PC-9 (cell line): Measurements from ENCODE around the gene SPARC. TPM values are rescaled to one million over a fixed set of nuclear protein-coding genes. Genes with fewer than 3 reads are reported as not detected.

ENCODE experiments used
- BruUV-seq: library from RNA; stranded (reverse); fragments of 400-500 nt; replicated peaks from 2 replicates; lab custom pipeline; 2021; lab: Mats Ljungman, UMichigan
- CTCF ChIA-PET: fragments of 300-600 bp; sonication (Branson Sonifier 250); formaldehyde crosslinking; loops from one replicate; lab custom pipeline; 2022; ENCODE audit warnings: antibody characterized with exemption; lab: Charles Lee
- POLR2A ChIA-PET: fragments of 300-600 bp; sonication (Branson Sonifier 250); formaldehyde crosslinking; loops from one replicate; lab custom pipeline; 2022; ENCODE audit warnings: antibody characterized with exemption; ENCODE audit not compliant: unreplicated experiment; lab: Charles Lee
- DNase-seq, 2 experiments: peaks; one replicate each; pipeline versions ENCODE4 v3.0.0 to v3.0.0-alpha.2; 2015 to 2022; ENCODE audit warnings: mixed read lengths in 1 of 2
- H2AFZ ChIP-seq: fragments of 200-600 bp; sonication (generic); 2 replicates; pipeline ENCODE4 v1.8.1; 2017; ENCODE audit warnings: antibody characterized with exemption
- H3F3A ChIP-seq: fragments of 200-600 bp; sonication (generic); 2 replicates; pipeline ENCODE4 v1.8.1; 2017; ENCODE audit warnings: antibody characterized with exemption, mild to moderate bottlenecking, low read depth; ENCODE audit not compliant: insufficient read depth
- H3K27ac ChIP-seq: fragments of 200-600 bp; sonication (generic); 2 replicates; pipeline ENCODE4 v1.6.1; 2016; ENCODE audit warnings: mixed run types
- H3K27me3 ChIP-seq: fragments of 200-600 bp; sonication (generic); 2 replicates; pipeline ENCODE4 v1.6.1; 2016; ENCODE audit warnings: low read depth, mixed run types; ENCODE audit not compliant: insufficient read depth
- H3K36me3 ChIP-seq: fragments of 200-600 bp; sonication (generic); 2 replicates; pipeline ENCODE4 v1.6.1; 2016; ENCODE audit warnings: low read depth, mixed run types
- H3K4me1 ChIP-seq: fragments of 200-600 bp; sonication (generic); replicated peaks from 2 replicates; pipeline ENCODE4 v1.6.1; 2016; ENCODE audit warnings: mixed run types; ENCODE audit not compliant: insufficient read depth
- H3K4me2 ChIP-seq: fragments of 200-600 bp; sonication (generic); 2 replicates; pipeline ENCODE4 v1.6.1; 2017; ENCODE audit warnings: mixed run types
- H3K4me3 ChIP-seq: fragments of 200-600 bp; sonication (generic); 2 replicates; pipeline ENCODE4 v1.6.1; 2016; ENCODE audit warnings: mixed run types
- H3K79me2 ChIP-seq: fragments of 200-600 bp; sonication (generic); 2 replicates; pipeline ENCODE4 v1.6.1; 2017; ENCODE audit warnings: low read depth, mixed run types
- H3K9me2 ChIP-seq: fragments of 200-600 bp; sonication (generic); 2 replicates; pipeline ENCODE4 v1.8.1; 2017; ENCODE audit warnings: mild to moderate bottlenecking; ENCODE audit not compliant: insufficient read depth
- H3K9me3 ChIP-seq: fragments of 200-600 bp; sonication (generic); 2 replicates; pipeline ENCODE4 v1.8.1; 2016; ENCODE audit warnings: low read depth; ENCODE audit not compliant: insufficient read depth
- H4K20me1 ChIP-seq: fragments of 200-600 bp; sonication (generic); 2 replicates; pipeline ENCODE4 v1.8.1; 2017; ENCODE audit not compliant: insufficient read depth
- CTCF ChIP-seq: fragments of 200-600 bp; sonication (generic); conservative IDR thresholded peaks from 2 replicates; pipeline ENCODE4 v1.6.1; 2017; ENCODE audit warnings: mixed run types, antibody characterized with exemption, mild to moderate bottlenecking, moderate library complexity
- EZH2 ChIP-seq: fragments of 200-600 bp; sonication (generic); IDR thresholded peaks from 2 replicates; pipeline ENCODE4 v1.8.0; 2017; ENCODE audit warnings: antibody characterized with exemption, low read depth
- intact Hi-C: fragments of 100-400 bp; cut with micrococcal nuclease; formaldehyde crosslinking; loops from one replicate; pipeline ENCODE4 v1.10.0; 2022; ENCODE audit not compliant: unreplicated experiment
- total RNA-seq: library from RNA; stranded (reverse); gene quantifications from 2 replicates; pipeline ENCODE4 v1.2.3, GENCODE V29; 2021

The SPARC gene
- total RNA-seq, 1 experiment from 2014 or later = 84.1 TPM

DNA sequence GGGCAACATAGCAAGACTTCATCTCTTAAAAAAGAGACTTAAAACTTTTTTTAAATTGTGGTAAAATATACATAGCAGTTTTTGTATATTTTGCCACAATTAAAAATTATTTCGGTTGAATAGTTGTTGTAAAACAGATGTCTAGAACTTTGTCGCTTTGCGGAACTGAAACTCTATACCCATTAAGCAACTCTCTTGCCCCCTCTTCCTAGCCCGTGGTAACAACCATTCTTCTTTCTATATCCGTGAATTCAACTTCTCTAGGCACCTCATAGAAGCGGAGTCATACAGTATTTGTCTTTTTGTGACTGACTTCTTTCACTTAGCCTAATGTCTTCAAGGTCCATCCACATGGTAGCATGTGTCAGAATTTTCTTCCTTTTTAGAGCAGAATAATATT lies 43.3 kb downstream of the SPARC start:
- BruUV-seq = no TSS peak
- intact Hi-C loops = no loop called here
- H3K9me2 ChIP-seq = no peaks in the 10 kb centered on the region
- H3K27me3 ChIP-seq = no peaks in the 10 kb centered on the region; the same call in 1 of the 2 replicates
- ChIA-PET POLR2A (no interaction called here), CTCF (no interaction called here)
- no peak overlapping the region for H3K4me3 ChIP-seq
- DNase-seq = no peak
- H3K27ac ChIP-seq = no peak overlapping the region
- no peak overlapping the region for H3K4me2 ChIP-seq
- TF ChIP-seq EZH2 = no peak
- TF ChIP-seq CTCF = no peak
- peaks cover 22% of the 10 kb centered on the region; the same call in 1 of the 2 replicates for H3F3A ChIP-seq
- no peaks in the 10 kb centered on the region for H3K36me3 ChIP-seq
- H4K20me1 ChIP-seq = no peaks in the 10 kb centered on the region
- no peak overlapping the region for H2AFZ ChIP-seq
- no peaks in the 10 kb centered on the region for H3K9me3 ChIP-seq
- no peaks in the 10 kb centered on the region for H3K79me2 ChIP-seq
- peaks cover 26% of the 10 kb centered on the region for H3K4me1 ChIP-seq

GRCh38 chr5:151642472-151643140 lies 44.1 kb downstream of the SPARC start:
- Histone ChIP-seq H3K79me2 (no peaks in the 10 kb centered on the region), H3K4me2 (no peak overlapping the region), H3K9me3 (no peaks in the 10 kb centered on the region), H3K9me2 (no peaks in the 10 kb centered on the region), H3K36me3 (no peaks in the 10 kb centered on the region), H3K4me3 (no peak overlapping the region), H3K27ac (no peak overlapping the region), H4K20me1 (no peaks in the 10 kb centered on the region), H2AFZ (no peak overlapping the region), H3F3A (peaks cover 16% of the 10 kb centered on the region; the same call in 1 of the 2 replicates), H3K4me1 (peaks cover 19% of the 10 kb centered on the region), H3K27me3 (no peaks in the 10 kb centered on the region; the same call in 1 of the 2 replicates)
- DNase-seq = no peak
- intact Hi-C loops = no loop called here
- CTCF ChIA-PET = no interaction called here
- TF ChIP-seq CTCF (no peak), EZH2 (no peak)
- POLR2A ChIA-PET = no interaction called here
- no TSS peak for BruUV-seq

- no peak for TF ChIP-seq EZH2
- ChIA-PET POLR2A (no interaction called here), CTCF (no interaction called here)
- no peaks in the 10 kb centered on the region for H3K4me1 ChIP-seq
- no peaks in the 10 kb centered on the region for H3K79me2 ChIP-seq
- H3K9me3 ChIP-seq = no peaks in the 10 kb centered on the region
- no peak overlapping the region for H3K4me2 ChIP-seq
- H4K20me1 ChIP-seq = no peaks in the 10 kb centered on the region
- no peaks in the 10 kb centered on the region for H3F3A ChIP-seq
- BruUV-seq = no TSS peak
- no peak for DNase-seq
- H3K27ac ChIP-seq = no peak overlapping the region
- peaks cover 23% of the 10 kb centered on the region; the same call in 1 of the 2 replicates for H3K27me3 ChIP-seq
- H2AFZ ChIP-seq = no peak overlapping the region
- no peaks in the 10 kb centered on the region for H3K9me2 ChIP-seq
- intact Hi-C loops = no loop called here
- H3K4me3 ChIP-seq = no peak overlapping the region
- no peaks in the 10 kb centered on the region for H3K36me3 ChIP-seq
These were observed 48.1 kb downstream of the SPARC start for GRCh38 chr5:151638619-151639018.
